GM19238 (cell line): ENCODE measurements around the gene PRKCZ.

Source experiments
- DNase-seq: peaks from one replicate; pipeline ENCODE4 v3.0.0; 2011; ENCODE audit warnings: low spot score; ENCODE audit not compliant: insufficient read length

The PRKCZ gene

GRCh38 chr1:2155147-2155598 is 105.0 kb downstream of the PRKCZ start:
- no peak for DNase-seq

- no peak for DNase-seq
These were observed 105.6 kb downstream of the PRKCZ start for GRCh38 chr1:2155788-2156187.

GRCh38 chr1:2156866-2157265 is 106.7 kb downstream of the PRKCZ start:
- no peak for DNase-seq

- no peak for DNase-seq
These were observed 107.6 kb downstream of the PRKCZ start for GRCh38 chr1:2157856-2158255.

- no peak for DNase-seq
These were observed 108.1 kb downstream of the PRKCZ start for GRCh38 chr1:2158272-2158671.

- no peak for DNase-seq
These were observed 108.9 kb downstream of the PRKCZ start for GRCh38 chr1:2159124-2159523.

- no peak for DNase-seq
These were observed 110.5 kb downstream of the PRKCZ start for GRCh38 chr1:2160451-2161300.

- DNase-seq = no peak
These were observed 113.0 kb downstream of the PRKCZ start for GRCh38 chr1:2163205-2163604.

- no peak for DNase-seq
These were observed 115.4 kb downstream of the PRKCZ start for GRCh38 chr1:2165646-2166045.

- no peak for DNase-seq
These were observed 116.0 kb downstream of the PRKCZ start for GRCh38 chr1:2166254-2166653.

- DNase-seq = no peak
These were observed 116.5 kb downstream of the PRKCZ start for GRCh38 chr1:2166695-2167094.

GRCh38 chr1:2168090-2168489 is 117.9 kb downstream of the PRKCZ start:
- no peak for DNase-seq

- DNase-seq = no peak
These were observed 118.3 kb downstream of the PRKCZ start for GRCh38 chr1:2168535-2168934.

GRCh38 chr1:2169200-2169836 is 119.1 kb downstream of the PRKCZ start:
- DNase-seq = no peak

- DNase-seq = no peak
These were observed 120.0 kb downstream of the PRKCZ start for GRCh38 chr1:2170211-2170610.

- DNase-seq = no peak
These were observed 121.8 kb downstream of the PRKCZ start for GRCh38 chr1:2172012-2172411.

- no peak for DNase-seq
These were observed 122.4 kb downstream of the PRKCZ start for GRCh38 chr1:2172551-2173146.

GRCh38 chr1:2173546-2174347 is 123.5 kb downstream of the PRKCZ start:
- no peak for DNase-seq

- DNase-seq = peak; percentile 71
These were observed 124.3 kb downstream of the PRKCZ start for GRCh38 chr1:2174348-2175054.

- no peak for DNase-seq
These were observed 124.8 kb downstream of the PRKCZ start for GRCh38 chr1:2175055-2175414.
